Ishikawa (cell line): ENCODE data around the gene TMEM43.

ENCODE experiments used
- CEBPB ChIP-seq: IDR thresholded peaks from 2 replicates; pipeline ENCODE4 v1.6.1; 2012
- CREB1 ChIP-seq: IDR thresholded peaks from 2 replicates; pipeline ENCODE4 v1.6.1; 2012; ENCODE audit warnings: low read depth
- EGR1 ChIP-seq: IDR thresholded peaks from 2 replicates; pipeline ENCODE4 v1.6.1; 2012
- EP300 ChIP-seq: IDR thresholded peaks from 2 replicates; pipeline ENCODE4 v1.6.1; 2012; ENCODE audit warnings: borderline replicate concordance
- FOXM1 ChIP-seq: IDR thresholded peaks from 2 replicates; pipeline ENCODE4 v1.6.1; 2012; ENCODE audit warnings: low read depth, borderline replicate concordance
- NFIC ChIP-seq: IDR thresholded peaks from 2 replicates; pipeline ENCODE4 v1.6.1; 2012
- RAD21 ChIP-seq: IDR thresholded peaks from 2 replicates; pipeline ENCODE4 v1.6.1; 2012; ENCODE audit warnings: low read depth
- REST ChIP-seq: IDR thresholded peaks from 2 replicates; pipeline ENCODE4 v1.6.1; 2012; ENCODE audit warnings: low read depth, mild to moderate bottlenecking
- TAF1 ChIP-seq: IDR thresholded peaks from 2 replicates; pipeline ENCODE4 v1.6.1; 2012; ENCODE audit warnings: low read depth, mild to moderate bottlenecking
- TCF12 ChIP-seq: IDR thresholded peaks from 2 replicates; pipeline ENCODE4 v1.6.1; 2012; ENCODE audit warnings: low read depth
- TEAD4 ChIP-seq: IDR thresholded peaks from 2 replicates; pipeline ENCODE4 v1.6.1; 2012
- USF1 ChIP-seq: IDR thresholded peaks from 2 replicates; pipeline ENCODE4 v1.6.1; 2012
- YY1 ChIP-seq: IDR thresholded peaks from 2 replicates; pipeline ENCODE4 v1.6.1; 2012; ENCODE audit warnings: low read depth
- ZBTB7A ChIP-seq: IDR thresholded peaks from 2 replicates; pipeline ENCODE4 v1.6.1; 2012; ENCODE audit warnings: low read depth
- TF ChIP-seq, protein P1 (sequence below): IDR thresholded peaks from 2 replicates; pipeline ENCODE4 v1.6.1; 2012

Gene TMEM43

DNA sequence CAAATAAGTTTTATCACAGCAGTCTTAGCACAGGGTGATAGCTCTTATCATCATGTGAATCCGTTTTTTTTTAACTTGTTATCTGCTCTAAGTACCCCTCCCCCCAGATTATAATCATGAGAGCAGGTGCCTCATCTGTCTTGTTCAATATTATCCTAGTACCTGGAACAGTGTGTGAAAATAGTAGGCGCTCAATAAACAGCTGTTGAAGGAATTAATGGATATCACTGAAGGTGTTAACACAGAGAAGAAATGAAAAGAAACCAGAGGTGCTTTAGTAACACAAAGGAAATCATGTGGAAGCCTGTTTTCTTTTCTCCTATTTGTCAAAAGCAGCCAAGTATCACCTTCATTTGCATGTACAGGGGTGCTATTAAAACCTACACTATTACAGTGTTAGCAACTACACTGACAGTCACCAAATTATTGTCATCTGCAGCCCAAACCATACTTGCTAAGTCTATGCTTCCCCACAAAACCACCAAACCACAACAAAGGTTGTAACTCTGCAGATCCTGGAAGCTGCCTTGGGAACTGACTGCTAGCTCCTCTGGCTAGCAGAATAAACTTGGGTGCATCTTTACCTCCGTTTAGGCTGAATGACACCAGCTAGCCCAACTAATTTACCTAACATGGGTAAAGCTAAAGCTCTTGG is 50.7 kb downstream of the TMEM43 start:
- TF ChIP-seq ZBTB7A (no peak), EGR1 (no peak), RAD21 (no peak), EP300 (no peak)

DNA sequence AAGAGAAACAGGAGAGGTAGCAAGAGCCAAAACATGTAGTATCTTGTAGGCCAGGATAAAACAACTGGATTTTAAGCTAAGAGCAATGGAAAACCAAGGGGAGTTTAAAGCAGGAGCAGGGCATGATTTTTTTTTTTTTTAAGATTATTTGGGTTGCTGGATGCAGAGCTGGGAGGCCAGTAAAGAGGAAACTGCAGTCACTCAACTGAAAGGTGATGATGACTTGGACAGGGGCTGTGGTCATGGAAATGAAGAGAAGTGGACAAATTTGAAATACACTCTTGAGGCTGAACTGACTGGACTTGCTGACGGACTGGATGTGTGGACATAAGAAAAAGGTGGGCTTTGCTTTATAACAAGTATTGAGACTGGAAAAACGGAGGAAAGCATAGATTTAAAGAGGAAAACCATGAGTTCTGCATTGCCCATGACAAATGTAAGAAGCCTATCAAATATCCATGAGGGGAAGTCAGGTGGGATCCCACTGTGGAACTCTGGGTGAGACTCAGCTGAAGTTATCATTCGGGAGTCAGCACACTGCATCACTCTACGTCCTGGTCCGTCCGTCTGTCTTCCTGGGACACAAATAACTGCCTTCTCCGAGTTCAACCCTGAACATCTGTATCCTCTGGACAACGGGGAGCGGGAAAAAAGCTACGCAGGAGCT is 52.9 kb downstream of the TMEM43 start:
- TF ChIP-seq REST (no peak), TEAD4 (no peak), EP300 (no peak), EGR1 (no peak), YY1 (no peak), USF1 (no peak), ZBTB7A (no peak), NFIC (no peak), FOXM1 (no peak), TAF1 (no peak), RAD21 (no peak), CREB1 (no peak), CEBPB (no peak), TCF12 (no peak)
- TF ChIP-seq, protein P1, sequence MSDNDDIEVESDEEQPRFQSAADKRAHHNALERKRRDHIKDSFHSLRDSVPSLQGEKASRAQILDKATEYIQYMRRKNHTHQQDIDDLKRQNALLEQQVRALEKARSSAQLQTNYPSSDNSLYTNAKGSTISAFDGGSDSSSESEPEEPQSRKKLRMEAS = no peak

DNA sequence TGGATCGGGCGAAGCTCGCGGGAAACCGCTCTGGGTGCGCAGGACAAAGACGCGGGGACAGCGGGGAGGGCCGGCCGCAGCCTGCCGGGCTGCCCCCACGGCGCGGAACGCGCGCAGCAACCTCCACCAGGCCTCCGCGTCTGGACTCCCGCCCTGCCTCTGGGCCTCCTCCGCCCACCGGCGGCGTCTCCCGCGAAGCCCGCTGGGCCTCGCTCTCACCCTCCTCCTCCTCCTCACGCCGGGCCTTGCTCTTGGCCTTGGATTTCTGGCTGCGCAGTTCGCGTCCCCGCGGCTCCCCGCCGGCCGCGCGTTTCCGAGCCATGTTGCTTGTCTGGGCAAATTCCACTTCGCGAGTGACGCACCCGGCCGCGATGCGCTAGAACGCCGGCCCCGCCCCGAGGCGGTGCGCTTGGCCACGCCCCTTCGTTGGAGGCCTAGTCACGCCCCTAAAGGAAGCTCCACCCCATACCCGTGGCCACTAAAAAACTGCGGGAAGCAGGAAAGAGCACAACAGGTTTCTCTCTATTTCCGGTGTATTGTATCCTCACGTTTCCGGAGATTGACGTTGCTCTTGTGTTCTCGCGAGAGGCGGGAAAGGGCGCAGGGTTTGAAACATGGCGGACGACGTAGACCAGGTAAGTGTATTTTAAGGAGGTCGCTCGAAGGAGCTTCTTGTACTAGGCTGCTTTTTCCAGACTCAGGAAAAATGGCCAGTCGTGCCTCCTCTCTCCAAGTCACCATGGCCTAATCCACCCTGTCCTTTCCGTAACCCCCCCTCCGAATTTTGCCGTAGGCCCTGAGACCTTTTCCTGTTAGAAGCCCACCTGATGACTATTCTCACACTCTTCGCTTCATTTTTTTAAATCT is 53.6 kb downstream of the TMEM43 start, which contains the start of the genes LSM3 and XPC:
Gene LSM3 (plus strand): TSS at position 571 of the 867 bp plus-strand sequence. CDS start 44 bp downstream, at position 615.
Gene XPC (minus strand): TSS at position 355 of the 867 bp plus-strand sequence. CDS start 33 bp downstream, at position 322.
- TF ChIP-seq EGR1 = peak; percentile 37
- peak; percentile 50; the same call in 1 of the 2 replicates for TF ChIP-seq EP300
- TF ChIP-seq YY1 = peak; percentile 92
- TF ChIP-seq CEBPB = no peak
- TF ChIP-seq CREB1 = peak; percentile 78
- TF ChIP-seq ZBTB7A = no peak
- 0 out of 2 replicates have a peak, but pooled peaks have one; percentile 24 for TF ChIP-seq REST
- TF ChIP-seq TCF12 = no peak
- TF ChIP-seq NFIC = 0 out of 2 replicates have a peak, but pooled peaks have one; percentile 9
- TF ChIP-seq FOXM1 = no peak
- TF ChIP-seq, protein P1 = peak; percentile 25; the same call in 1 of the 2 replicates
- TF ChIP-seq RAD21 = no peak
- TF ChIP-seq TAF1 = peak; percentile 93
- TF ChIP-seq TEAD4 = no peak
- TF ChIP-seq USF1 = peak; percentile 18; the same call in 1 of the 2 replicates

- no peak for TF ChIP-seq TCF12
- TF ChIP-seq RAD21 = no peak
- TF ChIP-seq, protein P1 = no peak
- no peak for TF ChIP-seq YY1
- no peak for TF ChIP-seq CEBPB
- TF ChIP-seq REST = no peak
- no peak for TF ChIP-seq EP300
- no peak for TF ChIP-seq TEAD4
- TF ChIP-seq CREB1 = no peak
- TF ChIP-seq EGR1 = no peak
- no peak for TF ChIP-seq TAF1
- no peak for TF ChIP-seq ZBTB7A
- no peak for TF ChIP-seq FOXM1
- no peak for TF ChIP-seq USF1
- no peak for TF ChIP-seq NFIC
Measured at GRCh38 chr3:14179114-14179465, 54.2 kb downstream of the TMEM43 start.
